Heart left ventricle (tissue), 16 donors: ENCODE results near the gene MAP7D3. TPM values are rescaled to one million over a fixed set of nuclear protein-coding genes. Genes with fewer than 3 reads are reported as not detected.

Experiments used
- ATAC-seq, 4 donors: fragments of 200-7000 bp; cut with Tn5 transposase; one replicate each; pipeline ENCODE4 v1.9.1; 2020 to 2022; ENCODE audit warnings: moderate library complexity in 4 of 4, mild to moderate bottlenecking in 3 of 4, moderate number of reproducible peaks in 1 of 4
- DNase-seq, 5 donors: peaks; one replicate each; pipeline ENCODE4 v3.0.0-alpha.2; 2020
- H3K27ac ChIP-seq, 12 donors: fragments of 200-600 bp; sonication (generic) in 4 of 12; one replicate each; pipeline versions ENCODE4 v1.5.0 to v1.8.0; 2016 to 2022; ENCODE audit warnings: mild to moderate bottlenecking in 2 of 12
- H3K27me3 ChIP-seq, 9 donors: fragments of 200-600 bp; sonication (generic) in 2 of 9; one replicate each; pipeline versions ENCODE4 v1.5.1 to v1.8.0; 2016 to 2022; ENCODE audit warnings: mild to moderate bottlenecking in 3 of 9
- H3K36me3 ChIP-seq, 9 donors: fragments of 200-600 bp; sonication (generic) in 2 of 9; one replicate each; pipeline versions ENCODE4 v1.5.0 to v1.8.0; 2018 to 2022; ENCODE audit warnings: mild to moderate bottlenecking in 2 of 9
- H3K4me1 ChIP-seq, 12 donors: fragments of 200-600 bp; sonication (generic) in 4 of 12; one replicate each; pipeline versions ENCODE4 v1.5.0 to v1.8.0; 2016 to 2022; ENCODE audit warnings: mild to moderate bottlenecking in 3 of 12
- H3K4me3 ChIP-seq, 12 donors: fragments of 200-600 bp; sonication (generic) in 4 of 12; one replicate each; pipeline versions ENCODE4 v1.5.0 to v1.8.0; 2017 to 2022; ENCODE audit warnings: mild to moderate bottlenecking in 9 of 12, moderate library complexity in 4 of 12
- H3K9me3 ChIP-seq, 12 donors: fragments of 200-600 bp; sonication (generic) in 4 of 12; one replicate each; pipeline versions ENCODE4 v1.5.0 to v1.8.0; 2016 to 2022; ENCODE audit warnings: mild to moderate bottlenecking in 1 of 12
- POLR2A ChIP-seq, 2 donors: fragments of 450-650 bp; IDR thresholded peaks; one replicate each; pipeline ENCODE4 v1.6.1; 2017; ENCODE audit warnings: antibody characterized with exemption in 2 of 2, mild to moderate bottlenecking in 2 of 2, moderate library complexity in 2 of 2
- WGBS, 4 donors: extraction: QIAGEN DNeasy Blood & Tissue Kit in 2 of 4; methylation state at CpG; one replicate each; pipeline versions ENCODE4 v1.1.5 to v1.1.7; 2013 to 2018; 5-methylcytosine and 5-hydroxymethylcytosine counted together
- intact Hi-C, 10 donors: fragments of 100-400 bp; cut with DNase I; formaldehyde crosslinking; loops; one replicate each; pipeline versions ENCODE4 v1.11.1 to v1.14.2; 2022
- polyA plus RNA-seq, 2 donors: library from polyadenylated mRNA; stranded (reverse); fragments of 200-250 nt; gene quantifications; one replicate each; pipeline ENCODE4 v1.2.3, GENCODE V29; 2013
- total RNA-seq, 9 donors: library from RNA; depleted of rRNA in 2 of 9; stranded (reverse); fragments of >200 nt in 2 of 9; fragmentation: NEBNext Ultra II Directional in 3 of 9; extraction: Animal tissue kit (Norgen Biotek cat#: 25700) in 3 of 9; gene quantifications; one replicate each; pipeline versions ENCODE4 v1.1.0 to v1.2.4, GENCODE V29; 2016 to 2023
- TF ChIP-seq, protein P1 (sequence below), 12 donors: fragments of 200-600 bp; sonication (generic) in 4 of 12; IDR thresholded peaks; one replicate each; pipeline versions ENCODE4 v1.5.0 to v1.8.0; 2018 to 2022; ENCODE audit warnings: antibody characterized with exemption in 12 of 12, mild to moderate bottlenecking in 5 of 12
- donor health status: ischemic (EF 13 %, LVEDD 7.1; RV severe dilation, severe dysfunction).
- donor health status: healthy with polysubstance abuse.
- donor health status: DM: no; HTN: yes; CAD: no.
- donor health status: DM: no; HTN: no; CAD: no.
- donor health status: ischemic (EF 25% LVEDD 6.9; RV normal size, moderate dysfunction).
- donor health status: ischemic (EF 25% LVEDD 5.7; RV mildly dilated, moderate dysfunction).
- donor health status: healthy.
- donor health status: DM: yes; HTN: yes; CAD: no.
- donor health status: ischemic (EF 35%, LVEDD 5.7; RV mildly dilated, moderate dysfunction).
- donor health status: nonischemic (EF 11% LVEDD 7.7; RV severe dilation, severe dysfunction).
- donor health status: DM: yes; HTN: yes; CAD: no.
- donor health status: PGD.
- donor health status: ischemic (EF 29% LVEDD 5.4; RV normal size, mild dysfunction).
- donor health status: nonischemic (EF 23%, LVEDD 6.1; RV moderate dilation, normal function).

The MAP7D3 gene
- total and polyA plus RNA-seq, 11 donors, result 8.2 to 18.4 (median 12.7) TPM

DNA sequence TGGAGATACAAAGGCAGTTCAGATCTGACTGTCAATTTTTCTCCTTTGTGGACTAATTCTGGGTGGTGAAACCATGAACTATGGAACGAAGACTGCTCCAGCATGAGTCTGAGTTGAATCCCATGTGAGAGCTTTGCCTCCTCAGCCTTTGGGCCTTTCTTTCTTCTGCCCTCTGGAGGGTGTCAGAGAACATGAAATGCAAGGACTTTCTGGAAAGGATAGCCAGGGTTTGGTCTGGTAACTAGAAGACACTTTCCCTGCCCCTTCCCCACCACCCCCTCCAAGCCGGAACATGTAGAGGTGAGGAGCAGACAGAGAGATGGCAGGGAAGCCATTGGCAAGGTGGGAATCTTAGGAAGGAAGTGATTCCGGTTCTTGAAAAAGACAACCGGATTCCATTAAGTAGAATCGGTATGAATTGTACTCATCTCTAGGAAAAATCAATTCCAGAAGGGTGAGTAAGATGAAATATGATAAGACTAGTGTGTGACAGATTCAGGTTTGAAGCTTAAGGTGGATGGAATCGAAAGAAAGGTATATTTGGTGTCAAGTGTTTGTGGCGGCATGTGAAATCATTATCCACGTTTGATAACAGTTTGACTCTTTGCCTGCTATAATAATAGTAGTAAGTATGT is 84.9 kb downstream of the MAP7D3 start:
- ATAC-seq (peak in 3 of 4 donors; percentile 26 to 37 (median 28)), DNase-seq (no peak)
- Histone ChIP-seq H3K27ac (peak overlapping the region in 9 of 12 donors; percentile 4 to 95 (median 84)), H3K4me3 (no peak overlapping the region), H3K36me3 (peaks cover 0 to 6% (median 0%) of the 10 kb centered on the region in 9 donors), H3K4me1 (peaks cover 0 to 79% (median 25%) of the 10 kb centered on the region in 12 donors), H3K27me3 (peaks cover 0 to 7% (median 0%) of the 10 kb centered on the region in 9 donors), H3K9me3 (no peaks in the 10 kb centered on the region)
- 40 to 60% (median 50%) methylated on average over 8 of the region's 8 CpGs for WGBS, 4 donors
- TF ChIP-seq, protein P1, sequence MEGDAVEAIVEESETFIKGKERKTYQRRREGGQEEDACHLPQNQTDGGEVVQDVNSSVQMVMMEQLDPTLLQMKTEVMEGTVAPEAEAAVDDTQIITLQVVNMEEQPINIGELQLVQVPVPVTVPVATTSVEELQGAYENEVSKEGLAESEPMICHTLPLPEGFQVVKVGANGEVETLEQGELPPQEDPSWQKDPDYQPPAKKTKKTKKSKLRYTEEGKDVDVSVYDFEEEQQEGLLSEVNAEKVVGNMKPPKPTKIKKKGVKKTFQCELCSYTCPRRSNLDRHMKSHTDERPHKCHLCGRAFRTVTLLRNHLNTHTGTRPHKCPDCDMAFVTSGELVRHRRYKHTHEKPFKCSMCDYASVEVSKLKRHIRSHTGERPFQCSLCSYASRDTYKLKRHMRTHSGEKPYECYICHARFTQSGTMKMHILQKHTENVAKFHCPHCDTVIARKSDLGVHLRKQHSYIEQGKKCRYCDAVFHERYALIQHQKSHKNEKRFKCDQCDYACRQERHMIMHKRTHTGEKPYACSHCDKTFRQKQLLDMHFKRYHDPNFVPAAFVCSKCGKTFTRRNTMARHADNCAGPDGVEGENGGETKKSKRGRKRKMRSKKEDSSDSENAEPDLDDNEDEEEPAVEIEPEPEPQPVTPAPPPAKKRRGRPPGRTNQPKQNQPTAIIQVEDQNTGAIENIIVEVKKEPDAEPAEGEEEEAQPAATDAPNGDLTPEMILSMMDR (IDR thresholded peaks at IDR 0.05), result peak in 11 of 12 donors; percentile 6 to 50 (median 35)
- TF ChIP-seq POLR2A (IDR thresholded peaks at IDR 0.05), result no peak
- intact Hi-C loops, result loop anchor here in 6 of 10 donors (2.0 to 10.0 kb wide), 7 partner anchors 38 to 408 kb away; no protein-coding TSS in a partner anchor

DNA sequence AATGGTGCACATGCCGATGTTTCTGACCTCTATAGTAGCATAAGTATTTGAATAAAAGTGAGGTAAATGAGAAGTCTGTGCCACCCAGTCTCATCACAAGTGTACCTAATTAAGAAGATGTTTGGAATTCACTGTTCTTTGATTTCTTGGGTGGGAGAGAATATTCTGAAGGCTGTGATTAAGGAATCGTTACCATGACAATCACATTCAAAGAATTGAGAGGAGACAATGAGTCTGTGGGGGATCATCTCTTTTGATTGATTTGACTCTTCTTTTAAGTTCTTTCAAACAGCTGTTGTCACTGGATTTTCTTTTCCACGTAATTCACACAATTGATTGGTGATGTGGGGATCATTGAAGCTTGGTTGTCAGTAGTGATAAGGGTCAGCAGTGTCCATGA is 85.8 kb downstream of the MAP7D3 start:
- TF ChIP-seq, protein P1 (IDR thresholded peaks at IDR 0.05), result no peak
- no peak for TF ChIP-seq POLR2A (IDR thresholded peaks at IDR 0.05)
- Histone ChIP-seq H3K9me3 (no peaks in the 10 kb centered on the region), H3K36me3 (no peaks in the 10 kb centered on the region), H3K27ac (peak overlapping the region in 8 of 12 donors; percentile 44 to 95 (median 84)), H3K27me3 (peaks cover 0 to 3% (median 0%) of the 10 kb centered on the region in 9 donors), H3K4me3 (no peak overlapping the region), H3K4me1 (peaks cover 0 to 79% (median 20%) of the 10 kb centered on the region in 12 donors)
- WGBS, 4 donors, result 24 to 79% (median 47%) methylated on average over 3 of the region's 3 CpGs
- intact Hi-C loops, result loop anchor here in 4 of 10 donors (5.0 to 10.0 kb wide), 4 partner anchors 42 to 409 kb away; no protein-coding TSS in a partner anchor
- ATAC-seq (no peak), DNase-seq (no peak)

GRCh38 chrX:136163689-136164088 is 87.5 kb downstream of the MAP7D3 start:
- peak overlapping the region in 9 of 12 donors; percentile 9 to 87 (median 60) for H3K27ac ChIP-seq
- intact Hi-C loops, result loop anchor here (1.0 to 10.0 kb wide), 9 partner anchors 99 to 411 kb away; no protein-coding TSS in a partner anchor
- H3K9me3 ChIP-seq, result no peaks in the 10 kb centered on the region
- peak overlapping the region in 1 of 12 donors; percentile 0 for H3K4me3 ChIP-seq
- WGBS, 4 donors, result 78 to 88% (median 82%) methylated on average over 1 of the region's 1 CpG
- no peak for DNase-seq
- no peak for ATAC-seq
- no peak for TF ChIP-seq POLR2A (IDR thresholded peaks at IDR 0.05)
- TF ChIP-seq, protein P1 (IDR thresholded peaks at IDR 0.05), result no peak
- H3K4me1 ChIP-seq, result peaks cover 0 to 80% (median 12%) of the 10 kb centered on the region in 12 donors
- H3K27me3 ChIP-seq, result peaks cover 0 to 3% (median 0%) of the 10 kb centered on the region in 9 donors
- H3K36me3 ChIP-seq, result no peaks in the 10 kb centered on the region

Other genes starting within 250 kb of the MAP7D3 start
- 1,000 to 10,000 TPM; 1,446 to 4,800 (median 2,127) TPM for gene FHL1, start 103.9 kb downstream of the MAP7D3 start, total RNA-seq
- gene FHL1, start 103.9 kb downstream of the MAP7D3 start, polyA plus RNA-seq, result 1,000 to 10,000 TPM; 1,119 to 4,064 TPM
- gene ADGRG4, start 49.6 kb upstream of the MAP7D3 start, total RNA-seq, result under 1 TPM in 2 of 9 donors, not detected in 7; 0.04 to 0.07 TPM
- gene ADGRG4, start 49.6 kb upstream of the MAP7D3 start, polyA plus RNA-seq, result not detected
- gene BRS3, start 236.5 kb upstream of the MAP7D3 start, total RNA-seq, result not detected
- not detected for gene BRS3, start 236.5 kb upstream of the MAP7D3 start, polyA plus RNA-seq
- 10 to 100 TPM; 49.8 to 83.0 (median 66.7) TPM for gene HTATSF1, start 246.2 kb upstream of the MAP7D3 start, total RNA-seq
- 10 to 100 TPM; 58.0 to 63.2 TPM for gene HTATSF1, start 246.2 kb upstream of the MAP7D3 start, polyA plus RNA-seq